GM21367 (cell line): ENCODE results near the gene PVR.
"Not testable (repeated sequence)": the region's sequence is repeated elsewhere in the genome, so short reads cannot be mapped to it uniquely, and the experiment has no call there.

Experiments used
- ATAC-seq: cut with Tn5 transposase; IDR thresholded peaks from one replicate; pipeline ENCODE4 v1.9.1; 2021; ENCODE audit not compliant: unreplicated experiment

PVR gene

DNA sequence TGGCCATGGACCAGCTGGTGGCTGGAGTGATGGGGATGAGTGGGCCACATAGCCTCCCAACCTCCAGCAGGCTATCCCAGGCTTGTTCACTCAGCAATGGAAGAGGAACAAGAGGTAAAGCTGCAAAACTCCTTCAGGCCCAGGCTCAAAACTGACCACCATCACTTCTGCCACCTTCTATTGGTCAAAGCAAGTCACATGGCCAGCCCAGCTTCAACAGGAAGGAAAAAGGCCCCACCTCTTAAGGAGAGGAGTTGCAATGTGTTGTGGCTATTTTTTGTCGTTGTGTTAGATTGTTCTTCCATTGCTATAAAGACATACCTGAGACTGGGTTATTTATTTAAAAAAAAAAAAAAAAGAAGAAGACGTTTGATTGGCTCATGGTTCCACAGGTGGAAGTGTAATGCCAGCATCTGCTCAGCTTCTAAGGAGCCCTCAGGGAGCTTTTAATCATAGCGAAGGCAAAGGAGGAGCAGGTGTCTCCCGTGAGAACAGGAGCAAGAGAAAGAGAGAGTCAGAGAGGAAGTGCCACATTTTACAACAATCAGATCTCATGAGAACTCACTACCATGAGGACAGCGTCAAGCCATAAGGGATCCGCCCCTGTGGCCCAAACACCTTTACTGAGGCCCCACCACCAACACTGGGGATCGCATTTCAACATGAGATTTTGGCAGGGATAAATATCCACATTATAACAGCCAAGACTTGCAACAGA is 24.9 kb upstream of the PVR start:
- ATAC-seq, result no peak

- no peak for ATAC-seq
These were observed 23.0 kb upstream of the PVR start for GRCh38 chr19:44620667-44621066.

DNA sequence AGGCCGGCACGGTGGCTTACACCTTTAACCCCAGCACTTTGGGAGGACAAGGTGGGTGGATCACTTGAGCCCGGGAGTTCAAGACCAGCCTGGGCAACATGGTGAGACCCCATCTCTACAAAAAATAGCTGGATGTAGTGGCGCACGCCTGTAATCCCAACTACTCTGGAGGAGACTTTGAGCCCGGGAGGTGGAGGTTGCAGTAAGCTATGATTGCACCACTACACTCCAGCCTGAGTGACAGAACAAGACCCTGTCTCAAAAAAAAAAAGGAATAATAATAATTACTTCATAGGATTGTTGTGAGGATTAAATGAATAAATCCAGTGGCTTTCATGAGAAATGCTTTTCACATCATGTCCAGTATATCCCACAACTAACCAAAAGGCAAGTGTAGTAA is 22.3 kb upstream of the PVR start:
- ATAC-seq, result no peak

- no peak for ATAC-seq
These were observed 20.6 kb upstream of the PVR start for GRCh38 chr19:44623080-44623479.

- ATAC-seq, result no peak
These were observed 20.1 kb upstream of the PVR start for GRCh38 chr19:44623626-44624025.

GRCh38 chr19:44624840-44625354 is 18.8 kb upstream of the PVR start:
- no peak for ATAC-seq

- ATAC-seq, result not testable (repeated sequence)
These were observed 18.1 kb upstream of the PVR start for GRCh38 chr19:44625637-44626036.

- ATAC-seq, result no peak
These were observed 17.6 kb upstream of the PVR start for GRCh38 chr19:44626048-44626624.

- no peak for ATAC-seq
These were observed 16.1 kb upstream of the PVR start for GRCh38 chr19:44627631-44628030.

GRCh38 chr19:44628793-44629192 is 14.9 kb upstream of the PVR start:
- ATAC-seq, result no peak

- not testable (repeated sequence) for ATAC-seq
These were observed 12.1 kb upstream of the PVR start for GRCh38 chr19:44631611-44632010.

GRCh38 chr19:44634058-44634457 is 9.7 kb upstream of the PVR start:
- not testable (repeated sequence) for ATAC-seq

DNA sequence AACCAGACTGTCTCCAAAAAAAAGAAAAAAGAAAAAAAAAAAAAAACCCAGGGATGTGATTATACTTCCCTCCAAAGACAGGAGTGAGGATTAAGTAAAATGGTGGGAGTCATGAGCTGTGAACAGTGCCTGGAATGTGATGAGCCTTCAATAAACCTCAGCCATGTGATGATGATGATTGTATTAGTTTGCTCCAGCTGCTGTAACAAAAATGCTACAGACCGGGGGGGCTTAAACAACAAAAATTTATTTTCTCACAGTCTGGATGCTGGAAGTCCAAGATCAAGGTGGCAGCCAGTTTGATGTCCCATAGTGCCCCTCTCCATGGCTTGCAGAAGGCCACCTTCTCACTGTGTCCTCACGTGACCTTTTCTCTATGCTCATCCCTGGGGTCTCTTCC is 8.9 kb upstream of the PVR start:
- no peak for ATAC-seq

DNA sequence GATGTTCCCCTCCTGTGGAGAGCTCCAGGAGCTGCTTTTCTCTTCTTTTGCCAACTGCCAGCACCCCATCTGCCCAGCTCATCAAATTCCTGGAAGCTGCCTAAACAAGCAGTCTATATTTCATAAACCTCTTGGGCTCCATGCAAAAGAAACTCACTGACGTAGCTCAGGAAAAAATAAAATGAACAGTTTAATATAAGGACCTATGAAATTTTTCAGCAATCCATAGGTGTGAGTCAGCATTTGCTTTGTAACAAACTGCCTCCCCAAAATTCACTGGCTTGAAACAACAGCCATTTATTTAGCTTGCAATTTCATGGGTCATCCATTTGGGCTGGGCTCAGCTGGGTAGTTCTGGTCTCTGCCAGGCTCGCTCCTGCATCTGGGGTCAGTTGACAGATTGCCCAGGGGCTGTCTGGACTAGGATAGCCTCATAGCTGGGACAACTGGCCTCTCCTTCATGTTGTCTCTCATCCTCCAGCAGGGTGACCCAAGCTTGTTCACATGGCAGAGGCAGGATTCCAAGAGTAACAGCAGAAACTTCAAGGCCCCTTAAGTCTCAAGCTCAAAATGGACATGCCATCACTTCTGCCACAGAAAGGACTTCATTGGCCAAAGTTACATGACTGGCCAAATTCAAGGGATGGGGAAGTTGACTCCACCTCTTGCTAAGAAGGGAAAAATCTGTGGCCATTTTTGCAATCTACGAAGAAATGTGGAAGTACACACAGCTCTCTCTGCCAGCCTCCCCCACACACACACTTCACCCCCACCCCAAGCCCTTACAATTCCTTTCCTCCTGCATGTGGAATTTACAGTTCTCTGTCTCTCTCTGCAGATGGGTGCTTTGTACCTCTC is 7.9 kb upstream of the PVR start:
- no peak for ATAC-seq

DNA sequence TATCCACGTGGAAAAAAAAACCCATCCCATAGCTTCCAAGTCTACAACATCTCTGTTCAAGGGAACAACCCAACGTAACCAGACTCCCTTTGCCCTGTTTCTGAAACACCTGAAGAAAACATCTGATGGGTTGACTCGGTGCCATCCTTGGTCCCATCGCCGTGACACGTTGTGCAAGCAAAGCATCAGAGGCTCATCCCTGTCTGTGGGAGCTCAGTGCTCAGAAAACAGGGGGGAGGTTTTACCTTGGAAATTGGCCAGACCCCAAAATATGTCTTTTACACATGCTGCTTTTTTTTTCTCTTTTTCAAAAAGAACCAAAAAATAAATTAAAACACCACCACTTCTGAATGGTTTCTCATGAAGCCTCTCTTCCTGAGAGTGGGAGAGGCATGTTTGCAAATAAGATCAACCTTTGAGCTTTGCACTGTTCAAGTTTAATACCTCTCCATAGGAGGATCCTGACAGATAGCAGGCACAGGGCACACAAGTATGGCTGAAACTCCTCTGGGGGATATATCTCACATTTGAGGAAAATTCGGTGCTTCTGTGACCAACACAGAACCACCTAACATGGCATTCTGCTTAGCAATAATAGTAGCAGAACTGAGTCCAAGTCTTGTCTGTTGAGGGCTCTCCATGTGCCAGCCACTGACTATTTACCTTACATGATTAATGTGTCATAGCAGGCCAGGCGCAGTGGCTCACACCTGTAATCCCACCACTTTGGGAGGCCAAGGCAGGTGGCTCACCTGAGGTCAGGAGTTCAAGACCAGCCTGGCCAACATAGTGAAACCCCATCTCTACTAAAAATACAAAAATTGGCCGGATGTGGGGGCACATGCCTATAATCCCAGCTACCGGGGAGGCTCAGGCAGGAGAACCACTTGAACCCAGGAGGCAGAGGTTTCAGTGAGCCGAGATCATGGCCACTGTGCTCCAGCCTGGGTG is 7.0 kb upstream of the PVR start:
- ATAC-seq, result no peak

DNA sequence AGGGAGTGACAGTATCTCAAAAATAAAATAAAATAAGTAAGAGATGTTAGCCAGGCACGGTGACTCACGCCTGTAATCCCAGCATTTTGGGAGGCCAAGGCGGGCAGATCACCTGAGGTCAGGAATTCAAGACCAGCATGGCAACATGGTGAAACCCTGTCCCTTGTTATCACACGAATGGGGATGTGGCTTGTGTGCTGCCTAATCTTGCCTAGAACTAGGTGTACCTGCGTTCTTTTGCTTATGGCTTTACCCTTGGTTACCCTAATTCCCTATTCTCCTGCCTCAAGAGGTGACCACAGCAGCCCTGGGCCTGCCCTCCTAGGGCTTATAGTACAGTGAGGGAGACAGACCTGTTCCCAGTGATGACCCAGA is 6.3 kb upstream of the PVR start:
- no peak for ATAC-seq

- ATAC-seq, result no peak
These were observed 3.2 kb upstream of the PVR start for GRCh38 chr19:44640518-44640917.

- no peak for ATAC-seq
These were observed 2.0 kb upstream of the PVR start for GRCh38 chr19:44641501-44642265.

GRCh38 chr19:44642377-44642776 is 1.3 kb upstream of the PVR start:
- no peak for ATAC-seq

DNA sequence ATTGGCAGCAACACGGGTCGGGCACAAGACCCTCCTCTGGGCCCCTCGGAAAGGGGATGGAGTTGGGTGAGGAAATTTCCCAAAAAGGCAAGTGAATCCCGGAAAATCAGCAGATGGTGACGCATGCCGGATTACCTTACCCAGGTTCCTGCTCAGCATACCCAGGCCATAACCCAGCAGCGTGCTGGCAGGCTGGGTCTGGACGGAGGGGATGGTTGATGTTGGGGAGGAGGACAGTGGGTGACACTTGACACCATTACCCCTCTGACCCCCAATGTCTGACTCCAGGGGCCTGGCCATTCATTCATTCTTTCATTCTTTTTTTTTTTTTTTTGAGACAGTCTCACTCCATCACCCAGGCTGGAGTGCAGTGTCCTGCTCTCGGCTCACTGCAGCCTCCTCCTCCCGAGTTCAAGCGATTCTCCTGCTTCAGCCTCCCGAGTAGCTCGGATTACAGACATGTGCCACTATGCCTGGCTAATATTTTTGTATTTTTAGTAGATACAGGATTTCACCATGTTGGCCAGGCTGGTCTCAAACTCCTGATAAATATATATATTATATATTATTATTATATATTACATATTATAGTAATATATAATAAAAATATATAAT is 799 bp downstream of the PVR start:
- no peak for ATAC-seq
